HT1080 (cell line): ENCODE measurements around the gene GJB2. TPM values are rescaled to one million over a fixed set of nuclear protein-coding genes. Genes with fewer than 3 reads are reported as not detected.

ENCODE experiments used
- DNase-seq: peaks from one replicate; pipeline ENCODE4 v3.0.0-alpha.2; 2015; ENCODE audit warnings: low read depth
- total RNA-seq: library from RNA; depleted of rRNA; stranded (reverse); fragments of >200 nt; shearing (Covaris generic); gene quantifications from 2 replicates; pipeline ENCODE4 v1.2.3, GENCODE V29; 2014

Gene GJB2
- total RNA-seq, 1 experiment from 2014 or later = 15.5 TPM

- DNase-seq = no peak
Observed at GRCh38 chr13:20193162-20193906, 596 bp upstream of the GJB2 start.

GRCh38 chr13:20192158-20192835 is 441 bp downstream of the GJB2 start:
- peak; percentile 16 for DNase-seq

- peak; percentile 51 for DNase-seq
Observed at GRCh38 chr13:20191311-20192157, 1.2 kb downstream of the GJB2 start.

- DNase-seq = peak; percentile 98
Observed at GRCh38 chr13:20190481-20191310, 2.0 kb downstream of the GJB2 start.

- DNase-seq = no peak
Observed at GRCh38 chr13:20190076-20190475, 2.7 kb downstream of the GJB2 start.

GRCh38 chr13:20188667-20189553 is 3.8 kb downstream of the GJB2 start:
- DNase-seq = no peak

- DNase-seq = no peak
Observed at GRCh38 chr13:20186771-20187170, 6.0 kb downstream of the GJB2 start.

GRCh38 chr13:20185366-20186056 is 7.2 kb downstream of the GJB2 start:
- no peak for DNase-seq

- peak; percentile 63 for DNase-seq
Observed at GRCh38 chr13:20182231-20182846, 10.4 kb downstream of the GJB2 start.

GRCh38 chr13:20181188-20181587 is 11.6 kb downstream of the GJB2 start:
- DNase-seq = no peak

- DNase-seq = no peak
Observed at GRCh38 chr13:20178156-20178555, 14.6 kb downstream of the GJB2 start.

- no peak for DNase-seq
Observed at GRCh38 chr13:20177049-20177831, 15.5 kb downstream of the GJB2 start.

- DNase-seq = no peak
Observed at GRCh38 chr13:20175907-20176652, 16.7 kb downstream of the GJB2 start.

- no peak for DNase-seq
Observed at GRCh38 chr13:20175406-20175794, 17.3 kb downstream of the GJB2 start.

GRCh38 chr13:20174656-20175405 is 17.9 kb downstream of the GJB2 start:
- peak; percentile 98 for DNase-seq

GRCh38 chr13:20173116-20173746 is 19.5 kb downstream of the GJB2 start:
- DNase-seq = no peak
